Natural killer cell treated with Interleukin-12 subunit alpha and Interleukin-12 subunit beta and Interleukin-15 and Interleukin-18, amount 100 ng/mL, for 72 hours (primary cell): Measurements from ENCODE around the gene CCNG2. TPM values are rescaled to one million over a fixed set of nuclear protein-coding genes. Genes with fewer than 3 reads are reported as not detected.

Experiments
- ATAC-seq, 2 donors: fragments of 150-1000 bp; cut with Tn5 transposase in 1 of 2; sonication (Bioruptor Pico), chemical (Tn5 transposase) in 1 of 2; 2 replicates each; pipeline ENCODE4 v1.10.0; 2021
- DNase-seq: peaks from one replicate; pipeline ENCODE4 v3.0.0; 2022; ENCODE audit warnings: low spot score
- H3K27ac Mint-ChIP-seq, 2 donors: 1 replicate in 1 of 2; 2 replicates in 1 of 2; pipeline ENCODE4 v1.8.0; 2022; ENCODE audit warnings: mixed read lengths in 2 of 2, mild to moderate bottlenecking in 1 of 2, moderate library complexity in 1 of 2
- H3K27me3 Mint-ChIP-seq, 2 donors: 1 replicate in 1 of 2; 2 replicates in 1 of 2; pipeline ENCODE4 v1.8.0; 2022; ENCODE audit warnings: mixed read lengths in 2 of 2
- H3K36me3 Mint-ChIP-seq: one replicate; pipeline ENCODE4 v1.8.0; 2022; ENCODE audit warnings: mixed read lengths
- H3K4me1 Mint-ChIP-seq, 2 donors: 1 replicate in 1 of 2; 2 replicates in 1 of 2; pipeline ENCODE4 v1.8.0; 2022; ENCODE audit warnings: low read depth in 2 of 2, mixed read lengths in 2 of 2, mild to moderate bottlenecking in 1 of 2
- H3K4me3 Mint-ChIP-seq: one replicate; pipeline ENCODE4 v1.8.0; 2022; ENCODE audit warnings: mixed read lengths
- H3K9me3 Mint-ChIP-seq: 2 replicates; pipeline ENCODE4 v1.8.0; 2022; ENCODE audit warnings: mixed read lengths
- total RNA-seq, 2 donors: library from RNA; stranded (reverse); gene quantifications; one replicate each; pipeline ENCODE4 v1.2.3, GENCODE V29; 2022

CCNG2 gene
- 10 to 100 TPM; 10.3 to 29.0 TPM for total RNA-seq

GRCh38 chr4:77156912-77157858, at the start of gene CCNG2:
TSS of gene CCNG2 (plus strand) at chr4:77157207. CDS start at chr4:77158533, 1,326 bp downstream.
- H3K4me3 Mint-ChIP-seq: peak within 1 kb of the TSS; percentile 94
- peaks cover 6% of the 10 kb centered on the region for H3K36me3 Mint-ChIP-seq
- no peaks in the 10 kb centered on the region for H3K9me3 Mint-ChIP-seq
- H3K27me3 Mint-ChIP-seq: no peaks in the 10 kb centered on the region
- ATAC-seq (peak; percentile 58 to 64), DNase-seq (peak; percentile 88)
- H3K4me1 Mint-ChIP-seq: peaks cover 10 to 12% of the 10 kb centered on the region in 2 donors
- H3K27ac Mint-ChIP-seq: peak within 1 kb of the TSS; percentile 89 to 97

- Mint-ChIP-seq H3K36me3 (no peaks in the 10 kb centered on the region), H3K27ac (no peak overlapping the region), H3K9me3 (no peaks in the 10 kb centered on the region), H3K27me3 (peaks cover 17 to 40% of the 10 kb centered on the region in 2 donors), H3K4me1 (no peaks in the 10 kb centered on the region), H3K4me3 (no peak overlapping the region)
- no peak for ATAC-seq
- DNase-seq: no peak
These were observed 46.3 kb upstream of the CCNG2 start for GRCh38 chr4:77110730-77111129.

GRCh38 chr4:77113069-77113468, 43.9 kb upstream of the CCNG2 start:
- H3K9me3 Mint-ChIP-seq: no peaks in the 10 kb centered on the region
- no peak overlapping the region for H3K27ac Mint-ChIP-seq
- no peaks in the 10 kb centered on the region for H3K36me3 Mint-ChIP-seq
- no peak overlapping the region for H3K4me3 Mint-ChIP-seq
- H3K27me3 Mint-ChIP-seq: peaks cover 10 to 25% of the 10 kb centered on the region in 2 donors
- DNase-seq (no peak), ATAC-seq (no peak)
- H3K4me1 Mint-ChIP-seq: no peaks in the 10 kb centered on the region

DNA sequence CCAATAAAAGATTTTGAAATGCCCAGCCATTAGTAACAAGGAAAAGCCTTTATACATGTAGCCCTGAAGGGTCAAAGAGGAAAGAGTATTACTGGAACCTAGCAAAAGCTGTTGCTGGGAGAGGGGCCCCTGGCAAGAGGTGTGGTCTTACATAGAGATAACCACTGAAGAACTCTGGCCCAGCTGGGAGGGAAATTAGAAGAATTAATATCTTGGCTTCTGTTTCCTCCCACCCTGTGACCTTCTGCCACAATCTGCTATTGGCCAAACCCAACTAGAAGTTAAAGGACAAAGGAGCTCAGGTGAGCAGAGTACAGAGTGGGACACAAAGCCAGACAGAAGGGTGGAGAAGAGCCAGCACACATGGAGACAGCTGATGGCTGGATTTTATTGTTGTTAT, 39.3 kb upstream of the CCNG2 start:
- H3K4me3 Mint-ChIP-seq: no peak overlapping the region
- peaks cover 6 to 29% of the 10 kb centered on the region in 2 donors for H3K27me3 Mint-ChIP-seq
- H3K9me3 Mint-ChIP-seq: no peaks in the 10 kb centered on the region
- H3K4me1 Mint-ChIP-seq: no peaks in the 10 kb centered on the region
- no peaks in the 10 kb centered on the region for H3K36me3 Mint-ChIP-seq
- ATAC-seq (no peak), DNase-seq (no peak)
- H3K27ac Mint-ChIP-seq: no peak overlapping the region

- Mint-ChIP-seq H3K36me3 (no peaks in the 10 kb centered on the region), H3K27ac (no peak overlapping the region), H3K27me3 (peaks cover 0 to 8% of the 10 kb centered on the region in 2 donors), H3K4me1 (no peaks in the 10 kb centered on the region), H3K4me3 (no peak overlapping the region), H3K9me3 (no peaks in the 10 kb centered on the region)
- no peak for DNase-seq
- no peak for ATAC-seq
These were observed 36.0 kb upstream of the CCNG2 start for GRCh38 chr4:77120886-77121508.

DNA sequence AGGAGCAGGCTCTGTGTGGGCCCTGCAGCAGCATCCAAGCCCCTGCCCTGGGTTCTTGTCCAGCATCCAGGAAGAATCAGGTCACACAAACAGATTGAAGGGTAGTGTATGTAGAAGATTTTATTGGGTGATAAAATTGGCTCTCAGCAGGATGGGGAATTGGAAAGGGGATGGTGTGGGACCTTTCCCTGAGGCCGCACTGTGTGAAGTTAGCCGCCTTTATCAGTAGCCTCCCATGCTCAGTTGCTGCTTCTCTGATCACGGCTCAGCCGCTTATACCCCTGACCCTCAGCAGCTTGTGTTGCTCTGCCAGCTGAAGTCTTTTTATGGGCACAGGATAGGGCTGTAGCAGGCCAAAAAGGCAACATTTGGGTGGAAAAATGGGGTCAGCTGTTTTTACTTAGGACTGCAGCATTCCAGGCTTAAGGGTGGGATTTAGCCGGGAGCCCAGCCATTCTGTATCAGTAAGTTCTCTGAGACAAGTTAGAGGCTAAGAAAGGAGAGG, 35.2 kb upstream of the CCNG2 start:
- no peaks in the 10 kb centered on the region for H3K4me1 Mint-ChIP-seq
- no peaks in the 10 kb centered on the region for H3K9me3 Mint-ChIP-seq
- H3K27me3 Mint-ChIP-seq: peaks cover 0 to 7% of the 10 kb centered on the region in 2 donors
- DNase-seq (no peak), ATAC-seq (no peak)
- no peak overlapping the region for H3K4me3 Mint-ChIP-seq
- no peak overlapping the region for H3K27ac Mint-ChIP-seq
- H3K36me3 Mint-ChIP-seq: no peaks in the 10 kb centered on the region

DNA sequence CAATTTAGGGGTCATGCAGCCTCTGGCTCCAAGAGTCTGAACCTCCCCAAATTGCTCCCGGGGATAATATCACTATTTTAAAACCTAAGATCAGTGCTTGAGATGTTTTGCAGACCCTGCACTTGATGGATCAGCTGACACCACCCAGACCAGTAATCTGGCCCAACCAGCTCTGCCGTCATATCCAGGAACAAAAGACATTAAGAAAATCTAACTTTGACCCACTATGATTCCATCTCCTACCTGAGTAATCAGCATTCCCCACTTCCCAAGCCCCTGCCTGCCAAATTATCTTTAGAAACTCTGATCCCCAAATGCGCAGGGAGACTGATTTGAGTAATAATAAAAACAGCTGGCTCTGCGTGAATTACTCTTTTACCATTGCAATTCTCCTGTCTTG, 34.4 kb upstream of the CCNG2 start:
- peaks cover 4% of the 10 kb centered on the region in 2 donors for H3K4me1 Mint-ChIP-seq
- H3K27ac Mint-ChIP-seq: no peak overlapping the region
- H3K4me3 Mint-ChIP-seq: no peak overlapping the region
- ATAC-seq (no peak), DNase-seq (no peak)
- H3K9me3 Mint-ChIP-seq: no peaks in the 10 kb centered on the region
- no peaks in the 10 kb centered on the region for H3K36me3 Mint-ChIP-seq
- peaks cover 0 to 7% of the 10 kb centered on the region in 2 donors for H3K27me3 Mint-ChIP-seq

DNA sequence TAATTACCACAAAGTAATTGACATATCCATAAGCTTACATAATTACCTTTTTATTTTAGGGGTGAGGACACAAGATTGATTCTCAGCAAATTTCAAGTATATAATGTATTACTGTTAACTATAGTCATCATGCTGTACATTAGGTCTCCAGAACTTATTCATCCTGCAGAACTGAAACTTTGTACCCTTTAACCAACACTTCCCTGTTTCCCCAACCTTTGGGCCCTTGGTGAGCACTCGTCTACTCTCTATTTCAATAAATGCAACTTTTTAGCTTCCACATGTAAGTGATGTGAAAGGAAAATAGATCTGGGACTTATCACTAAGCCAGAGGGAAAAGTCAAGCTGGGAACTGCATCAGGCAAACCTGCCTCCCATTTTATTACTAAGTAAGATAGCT, 33.6 kb upstream of the CCNG2 start:
- H3K4me3 Mint-ChIP-seq: no peak overlapping the region

DNA sequence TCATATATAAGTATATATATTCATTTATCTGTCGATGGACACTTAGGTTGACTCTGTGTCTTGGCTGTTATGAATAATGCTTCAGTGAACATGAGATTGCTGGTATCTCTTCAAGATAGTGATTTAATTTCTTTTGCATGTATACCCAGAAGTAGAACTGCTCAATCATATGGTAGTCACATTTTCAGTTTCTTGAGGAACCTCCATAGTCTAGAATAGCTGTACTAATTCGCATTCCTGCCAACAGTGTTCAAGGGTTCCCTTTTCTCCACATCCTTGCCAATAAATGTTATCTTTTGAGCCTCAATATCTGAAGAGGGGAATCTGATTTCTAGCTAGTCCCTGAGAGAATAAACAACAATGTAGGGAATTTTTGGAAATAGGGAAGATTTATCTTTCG, 32.4 kb upstream of the CCNG2 start:
- ATAC-seq (no peak), DNase-seq (no peak)
- no peak overlapping the region for H3K27ac Mint-ChIP-seq
- peaks cover 6 to 9% of the 10 kb centered on the region in 2 donors for H3K4me1 Mint-ChIP-seq
- H3K4me3 Mint-ChIP-seq: no peak overlapping the region
- H3K36me3 Mint-ChIP-seq: no peaks in the 10 kb centered on the region
- H3K9me3 Mint-ChIP-seq: no peaks in the 10 kb centered on the region
- H3K27me3 Mint-ChIP-seq: peaks cover 0 to 7% of the 10 kb centered on the region in 2 donors

More for the DNA sequence above, 33.6 kb upstream of the CCNG2 start:
- Mint-ChIP-seq H3K4me1 (peaks cover 6 to 9% of the 10 kb centered on the region in 2 donors), H3K36me3 (no peaks in the 10 kb centered on the region), H3K9me3 (no peaks in the 10 kb centered on the region), H3K27ac (no peak overlapping the region), H3K27me3 (peaks cover 0 to 7% of the 10 kb centered on the region in 2 donors)
- DNase-seq (no peak), ATAC-seq (no peak)

GRCh38 chr4:77125961-77126360, 31.0 kb upstream of the CCNG2 start:
- no peaks in the 10 kb centered on the region for H3K27me3 Mint-ChIP-seq
- no peaks in the 10 kb centered on the region for H3K9me3 Mint-ChIP-seq
- H3K4me3 Mint-ChIP-seq: no peak overlapping the region
- H3K36me3 Mint-ChIP-seq: no peaks in the 10 kb centered on the region
- no peak overlapping the region for H3K27ac Mint-ChIP-seq
- H3K4me1 Mint-ChIP-seq: peaks cover 6 to 9% of the 10 kb centered on the region in 2 donors
- no peak for DNase-seq
- ATAC-seq: no peak

DNA sequence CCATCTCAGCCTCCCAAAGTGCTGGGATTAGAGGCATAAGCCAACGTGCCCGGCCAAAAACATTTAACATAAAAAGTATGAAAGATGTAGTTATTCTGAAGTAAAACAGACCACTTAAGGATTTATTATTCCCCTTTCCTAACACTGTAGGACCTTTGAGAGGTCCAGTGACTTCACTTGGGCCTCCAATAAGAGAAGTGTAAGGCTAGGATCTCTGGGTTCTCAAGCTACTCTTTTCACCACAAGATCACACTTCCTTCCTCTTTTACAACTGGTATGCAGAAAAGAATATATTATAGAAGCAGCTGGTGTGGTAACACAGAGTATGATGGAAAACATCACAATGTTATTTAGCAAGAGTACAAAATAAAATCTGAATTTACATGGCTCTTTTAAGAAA, 30.2 kb upstream of the CCNG2 start:
- H3K36me3 Mint-ChIP-seq: no peaks in the 10 kb centered on the region
- no peak overlapping the region for H3K4me3 Mint-ChIP-seq
- peaks cover 6 to 9% of the 10 kb centered on the region in 2 donors for H3K4me1 Mint-ChIP-seq
- no peaks in the 10 kb centered on the region for H3K9me3 Mint-ChIP-seq
- ATAC-seq: peak in 1 of 2 donors; percentile 52
- no peak for DNase-seq
- no peaks in the 10 kb centered on the region for H3K27me3 Mint-ChIP-seq
- H3K27ac Mint-ChIP-seq: peak overlapping the region in 1 of 2 donors; percentile 5

DNA sequence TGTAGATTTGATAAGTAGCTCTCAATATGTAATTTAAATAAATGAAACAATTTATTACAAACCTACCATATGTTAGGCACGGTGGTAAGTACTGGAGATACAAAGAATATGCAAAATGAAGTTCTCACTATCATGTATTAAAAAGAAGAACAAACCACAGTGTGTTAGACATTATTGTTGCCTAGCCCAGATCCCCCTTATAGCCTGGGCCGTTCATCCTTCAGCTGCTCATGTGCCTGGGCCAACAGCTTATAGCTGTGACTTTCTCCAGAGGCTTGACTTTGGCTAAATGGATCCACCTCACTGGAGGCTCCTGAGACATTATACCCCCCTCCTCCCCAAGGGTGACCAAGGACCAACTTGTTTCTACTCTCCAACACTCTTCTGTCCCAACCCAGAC, 29.8 kb upstream of the CCNG2 start:
- DNase-seq: no peak
- Mint-ChIP-seq H3K4me1 (peaks cover 6 to 9% of the 10 kb centered on the region in 2 donors), H3K4me3 (peak overlapping the region; percentile 1), H3K9me3 (no peaks in the 10 kb centered on the region), H3K27ac (peak overlapping the region; percentile 5 to 28), H3K27me3 (peaks cover 0 to 2% of the 10 kb centered on the region in 2 donors), H3K36me3 (no peaks in the 10 kb centered on the region)
- ATAC-seq: peak; percentile 31 to 52

- H3K36me3 Mint-ChIP-seq: no peaks in the 10 kb centered on the region
- no peaks in the 10 kb centered on the region for H3K9me3 Mint-ChIP-seq
- H3K4me3 Mint-ChIP-seq: peak overlapping the region; percentile 1
- peaks cover 0 to 6% of the 10 kb centered on the region in 2 donors for H3K27me3 Mint-ChIP-seq
- H3K27ac Mint-ChIP-seq: peak overlapping the region; percentile 5 to 28
- ATAC-seq: no peak
- peaks cover 6 to 9% of the 10 kb centered on the region in 2 donors for H3K4me1 Mint-ChIP-seq
- DNase-seq: no peak
These were observed 29.0 kb upstream of the CCNG2 start for GRCh38 chr4:77127837-77128621.
